Suprapubic skin (tissue), 4 donors: ENCODE data around the gene GALNT17. TPM values are rescaled to one million over a fixed set of nuclear protein-coding genes. Genes with fewer than 3 reads are reported as not detected.

Experiments used
- DNase-seq, 2 donors: peaks; one replicate each; pipeline ENCODE4 v3.0.0-alpha.2; 2019; ENCODE audit warnings: low spot score in 2 of 2
- H3K27ac ChIP-seq: fragments of 200-600 bp; sonication (generic); one replicate; pipeline ENCODE4 v1.5.1; 2019
- H3K27me3 ChIP-seq: fragments of 200-600 bp; sonication (generic); one replicate; pipeline ENCODE4 v1.5.1; 2019
- H3K36me3 ChIP-seq: fragments of 200-600 bp; sonication (generic); one replicate; pipeline ENCODE4 v1.5.1; 2019
- H3K4me1 ChIP-seq: fragments of 200-600 bp; sonication (generic); one replicate; pipeline ENCODE4 v1.5.1; 2019
- H3K4me3 ChIP-seq: fragments of 200-600 bp; sonication (generic); one replicate; pipeline ENCODE4 v1.5.1; 2019; ENCODE audit warnings: mild to moderate bottlenecking
- H3K9me3 ChIP-seq: fragments of 200-600 bp; sonication (generic); one replicate; pipeline ENCODE4 v1.5.1; 2019
- EP300 ChIP-seq: sonication (generic); formaldehyde crosslinking; IDR thresholded peaks from one replicate; pipeline ENCODE4 v1.6.1; 2017; ENCODE audit warnings: antibody characterized with exemption
- POLR2A ChIP-seq, 2 donors: fragments of 450-650 bp; IDR thresholded peaks; one replicate each; pipeline ENCODE4 v1.6.1; 2017; ENCODE audit warnings: antibody characterized with exemption in 2 of 2, mild to moderate bottlenecking in 2 of 2, moderate library complexity in 2 of 2
- POLR2AphosphoS5 ChIP-seq, 3 donors: sonication (generic); formaldehyde crosslinking; IDR thresholded peaks; one replicate each; pipeline ENCODE4 v1.6.1; 2017; ENCODE audit warnings: antibody characterized with exemption in 3 of 3
- WGBS: methylation state at CpG from one replicate; pipeline ENCODE4 v1.1.5; 2018; 5-methylcytosine and 5-hydroxymethylcytosine counted together
- total RNA-seq, 4 donors: library from RNA; depleted of rRNA; stranded (reverse); fragments of >200 nt; gene quantifications; one replicate each; pipeline ENCODE4 v1.1.0, GENCODE V29; 2016
- TF ChIP-seq, protein P1 (sequence below), 2 donors: fragments of 200-600 bp in 1 of 2; fragments of 450-650 bp in 1 of 2; sonication (generic) in 1 of 2; IDR thresholded peaks; one replicate each; pipeline ENCODE4 v1.5.1; 2016 to 2019; ENCODE audit warnings: antibody characterized with exemption in 2 of 2, mild to moderate bottlenecking in 1 of 2, moderate library complexity in 1 of 2

The GALNT17 gene
- total RNA-seq, 4 donors from 2014 or later, result 2.0 to 4.7 (median 2.7) TPM

DNA sequence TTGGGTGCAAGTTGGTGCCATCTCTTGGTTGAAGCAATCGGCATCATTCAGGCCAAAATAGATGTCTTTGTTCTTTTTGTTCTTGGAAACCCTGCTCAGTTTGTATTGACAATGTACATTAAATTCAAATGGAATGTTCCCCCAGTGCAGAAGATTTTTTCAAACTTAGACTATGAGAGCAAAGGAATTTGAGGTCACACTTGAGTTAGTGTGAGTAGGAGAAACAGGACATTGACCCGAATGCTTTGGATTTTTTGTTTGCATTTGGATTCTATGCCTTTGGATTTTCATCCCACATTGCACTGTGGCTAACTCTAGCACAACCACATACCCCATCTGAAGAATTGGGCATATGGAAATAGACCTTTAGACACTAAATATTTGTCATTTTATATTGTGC lies 480.0 kb downstream of the GALNT17 start:
- Histone ChIP-seq H3K4me3 (no peak overlapping the region), H3K27me3 (no peaks in the 10 kb centered on the region), H3K9me3 (peaks cover 8% of the 10 kb centered on the region), H3K27ac (no peak overlapping the region), H3K4me1 (peaks cover 18% of the 10 kb centered on the region), H3K36me3 (no peaks in the 10 kb centered on the region)
- WGBS, result 87% methylated on average over 2 of the region's 2 CpGs
- DNase-seq, result no peak
- TF ChIP-seq POLR2AphosphoS5 (IDR thresholded peaks at IDR 0.05) (no peak), EP300 (no peak), POLR2A (IDR thresholded peaks at IDR 0.05) (no peak)
- TF ChIP-seq, protein P1, sequence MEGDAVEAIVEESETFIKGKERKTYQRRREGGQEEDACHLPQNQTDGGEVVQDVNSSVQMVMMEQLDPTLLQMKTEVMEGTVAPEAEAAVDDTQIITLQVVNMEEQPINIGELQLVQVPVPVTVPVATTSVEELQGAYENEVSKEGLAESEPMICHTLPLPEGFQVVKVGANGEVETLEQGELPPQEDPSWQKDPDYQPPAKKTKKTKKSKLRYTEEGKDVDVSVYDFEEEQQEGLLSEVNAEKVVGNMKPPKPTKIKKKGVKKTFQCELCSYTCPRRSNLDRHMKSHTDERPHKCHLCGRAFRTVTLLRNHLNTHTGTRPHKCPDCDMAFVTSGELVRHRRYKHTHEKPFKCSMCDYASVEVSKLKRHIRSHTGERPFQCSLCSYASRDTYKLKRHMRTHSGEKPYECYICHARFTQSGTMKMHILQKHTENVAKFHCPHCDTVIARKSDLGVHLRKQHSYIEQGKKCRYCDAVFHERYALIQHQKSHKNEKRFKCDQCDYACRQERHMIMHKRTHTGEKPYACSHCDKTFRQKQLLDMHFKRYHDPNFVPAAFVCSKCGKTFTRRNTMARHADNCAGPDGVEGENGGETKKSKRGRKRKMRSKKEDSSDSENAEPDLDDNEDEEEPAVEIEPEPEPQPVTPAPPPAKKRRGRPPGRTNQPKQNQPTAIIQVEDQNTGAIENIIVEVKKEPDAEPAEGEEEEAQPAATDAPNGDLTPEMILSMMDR (IDR thresholded peaks at IDR 0.05), result no peak

DNA sequence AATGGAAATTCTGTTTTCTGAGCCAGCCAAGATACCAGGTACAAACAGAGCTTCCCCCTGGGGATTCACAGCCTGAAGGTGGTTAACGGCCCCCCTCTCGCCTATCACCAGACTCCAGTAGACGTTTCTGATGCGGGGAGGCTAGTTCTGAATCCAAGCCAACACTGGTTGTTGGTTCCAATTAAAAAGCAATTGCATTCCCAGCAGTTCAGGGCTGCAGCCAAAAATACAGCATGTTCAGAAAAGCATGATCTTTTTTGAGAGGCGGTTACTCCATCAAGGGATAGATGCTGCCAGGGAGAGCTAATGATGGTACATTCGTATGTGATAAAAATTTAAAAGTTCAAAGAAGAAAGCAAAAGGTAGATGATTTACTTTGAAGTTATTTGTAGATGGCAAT lies 481.0 kb downstream of the GALNT17 start:
- H3K4me3 ChIP-seq, result no peak overlapping the region
- H3K36me3 ChIP-seq, result no peaks in the 10 kb centered on the region
- no peak overlapping the region for H3K27ac ChIP-seq
- no peaks in the 10 kb centered on the region for H3K27me3 ChIP-seq
- WGBS, result 17% methylated on average over 6 of the region's 6 CpGs
- H3K9me3 ChIP-seq, result peaks cover 3% of the 10 kb centered on the region
- no peak for TF ChIP-seq POLR2A (IDR thresholded peaks at IDR 0.05)
- TF ChIP-seq, protein P1 (IDR thresholded peaks at IDR 0.05), result no peak
- no peak for TF ChIP-seq POLR2AphosphoS5 (IDR thresholded peaks at IDR 0.05)
- TF ChIP-seq EP300, result no peak
- peaks cover 18% of the 10 kb centered on the region for H3K4me1 ChIP-seq
- no peak for DNase-seq

DNA sequence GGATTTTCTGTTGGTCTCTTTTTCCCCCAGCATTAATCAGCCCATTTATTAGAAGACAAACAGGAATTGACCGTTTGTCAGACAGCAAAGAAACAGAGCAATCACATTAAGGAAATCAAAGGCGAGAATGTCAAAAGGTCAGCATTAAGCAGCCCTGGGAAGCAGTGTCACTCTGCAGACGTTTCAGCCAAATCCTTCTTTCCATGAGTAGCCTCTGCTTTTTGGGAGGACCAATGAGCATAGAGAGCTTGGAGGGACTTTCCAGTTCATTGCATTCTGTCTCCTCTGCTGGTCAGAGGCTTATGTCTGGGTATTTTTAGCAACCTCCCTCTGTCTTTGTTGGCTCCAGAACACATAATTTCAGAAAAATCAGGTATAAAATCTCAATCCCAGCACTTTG lies 481.4 kb downstream of the GALNT17 start:
- 20% methylated on average over 3 of the region's 3 CpGs for WGBS
- no peak for DNase-seq
- no peaks in the 10 kb centered on the region for H3K27me3 ChIP-seq
- H3K4me3 ChIP-seq, result no peak overlapping the region
- H3K27ac ChIP-seq, result no peak overlapping the region
- no peaks in the 10 kb centered on the region for H3K36me3 ChIP-seq
- peaks cover 18% of the 10 kb centered on the region for H3K4me1 ChIP-seq
- H3K9me3 ChIP-seq, result no peaks in the 10 kb centered on the region
- TF ChIP-seq, protein P1 (IDR thresholded peaks at IDR 0.05), result no peak
- TF ChIP-seq POLR2A (IDR thresholded peaks at IDR 0.05) (no peak), POLR2AphosphoS5 (IDR thresholded peaks at IDR 0.05) (no peak), EP300 (no peak)

DNA sequence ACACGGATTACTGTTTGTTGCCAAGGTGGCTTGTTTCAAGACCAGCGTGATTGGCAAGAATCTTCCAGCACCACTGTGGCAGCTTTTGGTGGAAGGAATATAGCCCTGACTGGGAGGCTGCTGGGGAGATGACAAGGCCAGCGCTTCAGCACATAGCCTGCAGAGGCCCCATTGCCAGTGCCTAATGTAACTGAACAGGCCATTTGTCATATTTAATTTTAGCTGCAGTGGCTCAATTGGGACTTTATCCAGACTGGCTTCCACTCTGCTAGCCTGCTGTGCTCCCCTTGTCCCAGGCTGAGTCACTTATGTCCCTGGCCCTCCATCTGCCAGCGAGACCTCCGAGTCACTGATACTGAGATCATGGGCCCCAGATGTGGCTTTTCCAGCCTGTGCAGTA lies 483.1 kb downstream of the GALNT17 start:
- Histone ChIP-seq H3K9me3 (no peaks in the 10 kb centered on the region), H3K36me3 (no peaks in the 10 kb centered on the region), H3K4me3 (no peak overlapping the region), H3K27me3 (no peaks in the 10 kb centered on the region), H3K4me1 (peaks cover 18% of the 10 kb centered on the region), H3K27ac (no peak overlapping the region)
- TF ChIP-seq POLR2A (IDR thresholded peaks at IDR 0.05) (no peak), POLR2AphosphoS5 (IDR thresholded peaks at IDR 0.05) (no peak), EP300 (no peak)
- TF ChIP-seq, protein P1 (IDR thresholded peaks at IDR 0.05), result no peak
- 49% methylated on average over 5 of the region's 5 CpGs for WGBS
- DNase-seq, result no peak

DNA sequence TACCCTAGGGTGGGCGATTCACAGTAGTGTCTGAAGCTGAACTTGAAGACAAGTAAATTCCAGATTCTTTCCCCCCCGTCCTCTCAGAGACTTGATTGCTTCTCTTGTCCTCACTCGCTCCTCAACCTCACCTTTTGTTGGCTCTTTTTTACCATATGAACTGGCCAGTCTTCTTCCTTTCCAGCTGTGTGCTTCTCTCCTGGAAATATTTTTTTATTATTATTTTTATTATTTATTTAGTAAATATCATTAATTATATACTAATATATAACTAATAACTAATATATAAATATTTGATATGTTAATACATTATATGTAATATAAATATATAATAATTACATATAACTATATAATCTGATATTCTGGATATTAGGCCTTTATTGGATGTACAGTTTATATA lies 484.3 kb downstream of the GALNT17 start:
- H3K27me3 ChIP-seq, result no peaks in the 10 kb centered on the region
- H3K27ac ChIP-seq, result no peak overlapping the region
- H3K4me1 ChIP-seq, result peaks cover 18% of the 10 kb centered on the region
- 90% methylated on average over 3 of the region's 3 CpGs for WGBS
- DNase-seq, result no peak
- no peaks in the 10 kb centered on the region for H3K36me3 ChIP-seq
- TF ChIP-seq EP300 (no peak), POLR2A (IDR thresholded peaks at IDR 0.05) (no peak), POLR2AphosphoS5 (IDR thresholded peaks at IDR 0.05) (no peak)
- TF ChIP-seq, protein P1 (IDR thresholded peaks at IDR 0.05), result no peak
- no peaks in the 10 kb centered on the region for H3K9me3 ChIP-seq
- H3K4me3 ChIP-seq, result no peak overlapping the region
